Left ventricle myocardium inferior (tissue), 1 donor: ENCODE measurements around the gene TSTD2. TPM values are rescaled to one million over a fixed set of nuclear protein-coding genes. Genes with fewer than 3 reads are reported as not detected.
A peak's percentile ranks its signal among the peaks of the same experiment; 100 is the strongest.

Experiments used
- DNase-seq: peaks from one replicate; pipeline ENCODE4 v3.0.0-alpha.2; 2020
- H3K27ac ChIP-seq: fragments of 200-600 bp; replicated peaks from 2 replicates; pipeline ENCODE4 v1.8.0; 2021
- H3K27me3 ChIP-seq: fragments of 200-600 bp; 2 replicates; pipeline ENCODE4 v1.8.0; 2021; ENCODE audit warnings: low read depth
- H3K36me3 ChIP-seq: fragments of 200-600 bp; 2 replicates; pipeline ENCODE4 v1.8.0; 2021
- H3K4me1 ChIP-seq: fragments of 200-600 bp; 2 replicates; pipeline ENCODE4 v1.8.0; 2021
- H3K4me3 ChIP-seq: fragments of 200-600 bp; 2 replicates; pipeline ENCODE4 v1.8.0; 2021; ENCODE audit warnings: mild to moderate bottlenecking, moderate library complexity
- H3K9me3 ChIP-seq: fragments of 200-600 bp; replicated peaks from 2 replicates; pipeline ENCODE4 v1.8.0; 2021
- intact Hi-C: fragments of 100-400 bp; cut with micrococcal nuclease; formaldehyde crosslinking; loops from one replicate; pipeline ENCODE4 v1.11.0; 2022
- long read RNA-seq: library from polyadenylated mRNA; unstranded; transcript quantifications from one replicate; pipeline ENCODE4 v2.0.0, GENCODE V29; 2021
- total RNA-seq: library from RNA; stranded (reverse); fragmentation: NEBNext Ultra II Directional; extraction: Animal tissue kit (Norgen Biotek cat#: 25700); gene quantifications from one replicate; pipeline ENCODE4 v1.2.1, GENCODE V29; 2021
- TF ChIP-seq, protein P1 (sequence below): fragments of 200-600 bp; IDR thresholded peaks from 2 replicates; pipeline ENCODE4 v1.8.0; 2021; ENCODE audit warnings: antibody characterized with exemption, mild to moderate bottlenecking, borderline replicate concordance
- donor health status: DM: no; HTN: yes; CAD: no; lungs with severe emphysema.

Gene TSTD2
- 24.5 TPM for total RNA-seq
- long read RNA-seq, full-length matches to known transcripts, result 42 of 58 reads
- long read RNA-seq, partial matches to known transcripts, result 8 of 58 reads
- long read RNA-seq, other reads (novel, unspliced or antisense), result 8 of 58 reads

GRCh38 chr9:97632985-97633858 lies at the start of gene TSTD2, which contains the start of gene NCBP1:
Gene TSTD2 (minus strand): TSS chr9:97633368. CDS start chr9:97627562, 5,806 bp downstream.
Gene NCBP1 (plus strand): TSS chr9:97633821. CDS start chr9:97633882, 61 bp downstream.
- intact Hi-C loops, result no loop called here
- peaks cover 82% of the 10 kb centered on the region for H3K4me1 ChIP-seq
- peak; percentile 97 for DNase-seq
- no peaks in the 10 kb centered on the region for H3K27me3 ChIP-seq
- peak within 1 kb of the TSS; percentile 89 for H3K4me3 ChIP-seq
- H3K9me3 ChIP-seq, result no peaks in the 10 kb centered on the region
- no peaks in the 10 kb centered on the region for H3K36me3 ChIP-seq
- TF ChIP-seq, protein P1, sequence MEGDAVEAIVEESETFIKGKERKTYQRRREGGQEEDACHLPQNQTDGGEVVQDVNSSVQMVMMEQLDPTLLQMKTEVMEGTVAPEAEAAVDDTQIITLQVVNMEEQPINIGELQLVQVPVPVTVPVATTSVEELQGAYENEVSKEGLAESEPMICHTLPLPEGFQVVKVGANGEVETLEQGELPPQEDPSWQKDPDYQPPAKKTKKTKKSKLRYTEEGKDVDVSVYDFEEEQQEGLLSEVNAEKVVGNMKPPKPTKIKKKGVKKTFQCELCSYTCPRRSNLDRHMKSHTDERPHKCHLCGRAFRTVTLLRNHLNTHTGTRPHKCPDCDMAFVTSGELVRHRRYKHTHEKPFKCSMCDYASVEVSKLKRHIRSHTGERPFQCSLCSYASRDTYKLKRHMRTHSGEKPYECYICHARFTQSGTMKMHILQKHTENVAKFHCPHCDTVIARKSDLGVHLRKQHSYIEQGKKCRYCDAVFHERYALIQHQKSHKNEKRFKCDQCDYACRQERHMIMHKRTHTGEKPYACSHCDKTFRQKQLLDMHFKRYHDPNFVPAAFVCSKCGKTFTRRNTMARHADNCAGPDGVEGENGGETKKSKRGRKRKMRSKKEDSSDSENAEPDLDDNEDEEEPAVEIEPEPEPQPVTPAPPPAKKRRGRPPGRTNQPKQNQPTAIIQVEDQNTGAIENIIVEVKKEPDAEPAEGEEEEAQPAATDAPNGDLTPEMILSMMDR, result peak; percentile 27
- H3K27ac ChIP-seq, result peak within 1 kb of the TSS; percentile 95

DNA sequence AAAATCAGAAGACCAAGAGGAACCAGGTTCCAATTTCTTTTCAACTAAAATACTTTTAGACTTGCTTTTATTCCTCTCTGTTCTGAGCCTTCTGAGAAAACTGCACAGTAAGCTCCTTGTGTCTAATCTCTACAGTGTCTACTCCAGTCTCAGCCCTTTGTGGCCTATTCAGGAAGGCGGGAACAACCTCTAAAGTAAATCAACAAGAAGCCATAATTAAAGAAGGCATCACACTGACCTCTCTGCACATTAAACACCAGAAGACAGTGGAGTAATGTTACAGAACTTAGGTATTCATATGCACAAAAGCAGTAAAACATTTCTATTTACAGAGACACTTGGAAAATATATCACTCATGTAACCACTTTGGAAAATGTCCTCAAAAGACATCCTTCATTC lies 49.1 kb upstream of the TSTD2 start:
- Histone ChIP-seq H3K4me3 (no peak overlapping the region), H3K27me3 (no peaks in the 10 kb centered on the region), H3K9me3 (no peaks in the 10 kb centered on the region), H3K27ac (no peak overlapping the region), H3K36me3 (peaks cover 91% of the 10 kb centered on the region), H3K4me1 (peaks cover 4% of the 10 kb centered on the region)
- intact Hi-C loops, result no loop called here
- DNase-seq, result no peak
- TF ChIP-seq, protein P1, result no peak

GRCh38 chr9:97675655-97676054 lies 42.5 kb upstream of the TSTD2 start:
- intact Hi-C loops, result no loop called here
- peaks cover 11% of the 10 kb centered on the region for H3K4me1 ChIP-seq
- H3K4me3 ChIP-seq, result no peak overlapping the region
- no peaks in the 10 kb centered on the region for H3K27me3 ChIP-seq
- TF ChIP-seq, protein P1, result no peak
- DNase-seq, result no peak
- H3K36me3 ChIP-seq, result peaks cover 92% of the 10 kb centered on the region
- no peaks in the 10 kb centered on the region for H3K9me3 ChIP-seq
- no peak overlapping the region for H3K27ac ChIP-seq

DNA sequence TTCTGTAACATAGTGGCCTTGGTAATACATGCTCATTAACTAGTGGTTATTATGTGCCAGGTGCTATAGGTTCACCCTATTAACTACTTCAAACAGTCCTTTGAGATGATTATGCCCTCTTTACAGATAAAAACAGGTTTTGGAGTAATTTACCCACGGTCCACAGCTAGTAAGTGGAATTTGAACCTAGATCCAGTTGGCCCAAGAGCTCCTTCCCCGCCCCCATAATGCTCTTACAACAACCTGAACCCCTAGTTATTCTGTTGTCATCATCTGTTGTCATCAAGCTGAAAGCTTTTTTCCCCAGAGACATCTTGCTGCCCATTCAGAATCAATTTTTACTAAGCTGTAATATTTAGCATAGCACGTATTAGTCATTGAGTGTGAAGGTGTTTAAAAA lies 40.8 kb upstream of the TSTD2 start:
- Histone ChIP-seq H3K9me3 (no peaks in the 10 kb centered on the region), H3K27me3 (no peaks in the 10 kb centered on the region), H3K4me1 (peaks cover 9% of the 10 kb centered on the region), H3K4me3 (no peak overlapping the region), H3K36me3 (peaks cover 97% of the 10 kb centered on the region), H3K27ac (no peak overlapping the region)
- no peak for DNase-seq
- intact Hi-C loops, result no loop called here
- TF ChIP-seq, protein P1, result no peak

DNA sequence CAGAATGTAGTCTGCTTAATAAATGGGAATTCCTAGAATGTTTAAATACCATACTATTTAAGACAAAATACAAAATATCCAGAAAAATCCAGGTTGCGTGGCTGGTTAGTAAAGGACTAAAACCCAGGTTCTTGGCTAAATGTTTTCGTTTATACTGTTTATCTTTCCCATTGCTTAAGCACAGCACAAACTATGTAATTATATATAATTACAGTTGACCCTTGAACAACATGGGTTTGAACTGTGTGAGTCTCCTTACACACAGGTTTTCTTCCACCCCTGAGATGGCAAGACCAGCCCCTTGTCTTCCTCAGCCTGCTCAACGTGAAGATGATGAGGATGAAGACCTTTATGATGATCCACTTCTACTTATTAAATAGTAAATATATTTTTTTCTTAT lies 39.2 kb upstream of the TSTD2 start:
- Histone ChIP-seq H3K4me1 (peaks cover 9% of the 10 kb centered on the region), H3K4me3 (no peak overlapping the region), H3K9me3 (no peaks in the 10 kb centered on the region), H3K27me3 (no peaks in the 10 kb centered on the region), H3K27ac (no peak overlapping the region), H3K36me3 (peaks cover 100% of the 10 kb centered on the region)
- intact Hi-C loops, result no loop called here
- TF ChIP-seq, protein P1, result no peak
- no peak for DNase-seq
